Measurements from ENCODE around the gene FRRS1.

- TF ChIP-seq CTCF (IDR thresholded peaks at IDR 0.05) (no peak), POLR2A (IDR thresholded peaks at IDR 0.05) (no peak)
Measured at GRCh38 chr1:99738858-99739465, 27.5 kb downstream of the FRRS1 start.
